ENCODE data around the gene CCR7.

The CCR7 gene

DNA sequence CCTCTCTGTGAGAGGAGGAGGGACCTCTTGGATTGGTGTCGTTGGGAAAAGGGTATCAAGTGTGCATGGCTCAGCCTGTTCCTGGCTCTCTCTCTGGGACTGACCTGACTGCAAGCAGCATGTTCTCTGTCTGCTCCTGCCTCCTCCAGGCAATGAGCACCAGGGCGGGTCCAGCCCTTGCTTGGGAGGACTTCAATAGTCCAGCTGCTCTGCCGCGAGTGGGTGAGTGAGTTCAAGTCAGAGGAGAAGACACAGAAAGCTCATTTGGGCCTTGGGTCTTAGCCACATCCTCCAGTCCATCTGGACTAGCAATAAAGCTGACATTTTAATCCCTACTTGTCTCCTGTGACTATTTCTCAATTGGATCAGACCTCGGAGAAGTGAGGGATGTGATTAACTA lies 38.6 kb downstream of the CCR7 start:
- no peak overlapping the region for H3K4me3 ChIP-seq (ENCODE audit: low read depth, low read length)
- DNase-seq (ENCODE audit: low read depth, low spot score), result no peak
- POLR2A ChIA-PET, result no interaction called here
- CTCF ChIA-PET, result interaction anchor here (2.6 to 2.9 kb wide), 2 partner anchors 9 to 50 kb away, joined by 12 to 15 read pairs; no protein-coding TSS in a partner anchor
- TF ChIP-seq, protein P1, sequence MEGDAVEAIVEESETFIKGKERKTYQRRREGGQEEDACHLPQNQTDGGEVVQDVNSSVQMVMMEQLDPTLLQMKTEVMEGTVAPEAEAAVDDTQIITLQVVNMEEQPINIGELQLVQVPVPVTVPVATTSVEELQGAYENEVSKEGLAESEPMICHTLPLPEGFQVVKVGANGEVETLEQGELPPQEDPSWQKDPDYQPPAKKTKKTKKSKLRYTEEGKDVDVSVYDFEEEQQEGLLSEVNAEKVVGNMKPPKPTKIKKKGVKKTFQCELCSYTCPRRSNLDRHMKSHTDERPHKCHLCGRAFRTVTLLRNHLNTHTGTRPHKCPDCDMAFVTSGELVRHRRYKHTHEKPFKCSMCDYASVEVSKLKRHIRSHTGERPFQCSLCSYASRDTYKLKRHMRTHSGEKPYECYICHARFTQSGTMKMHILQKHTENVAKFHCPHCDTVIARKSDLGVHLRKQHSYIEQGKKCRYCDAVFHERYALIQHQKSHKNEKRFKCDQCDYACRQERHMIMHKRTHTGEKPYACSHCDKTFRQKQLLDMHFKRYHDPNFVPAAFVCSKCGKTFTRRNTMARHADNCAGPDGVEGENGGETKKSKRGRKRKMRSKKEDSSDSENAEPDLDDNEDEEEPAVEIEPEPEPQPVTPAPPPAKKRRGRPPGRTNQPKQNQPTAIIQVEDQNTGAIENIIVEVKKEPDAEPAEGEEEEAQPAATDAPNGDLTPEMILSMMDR (IDR thresholded peaks at IDR 0.05; ENCODE audit: insufficient read depth, low read length, missing control alignments), result no peak

- TF ChIP-seq, protein P1 (IDR thresholded peaks at IDR 0.05; ENCODE audit: insufficient read depth, low read length, missing control alignments), result no peak
- H3K4me3 ChIP-seq (ENCODE audit: low read depth, low read length), result no peak overlapping the region
- DNase-seq (ENCODE audit: low read depth, low spot score), result no peak
- POLR2A ChIA-PET, result interaction anchor here (0.6 kb wide), 1 partner anchor 27 kb away, joined by 3 read pairs; no protein-coding TSS in a partner anchor
- CTCF ChIA-PET, result interaction anchor here (0.9 to 5.2 kb wide), 5 partner anchors 8 to 85 kb away, joined by 3 to 33 read pairs (median 13); no protein-coding TSS in a partner anchor
These were observed 40.0 kb downstream of the CCR7 start for GRCh38 chr17:40525294-40525693.

DNA sequence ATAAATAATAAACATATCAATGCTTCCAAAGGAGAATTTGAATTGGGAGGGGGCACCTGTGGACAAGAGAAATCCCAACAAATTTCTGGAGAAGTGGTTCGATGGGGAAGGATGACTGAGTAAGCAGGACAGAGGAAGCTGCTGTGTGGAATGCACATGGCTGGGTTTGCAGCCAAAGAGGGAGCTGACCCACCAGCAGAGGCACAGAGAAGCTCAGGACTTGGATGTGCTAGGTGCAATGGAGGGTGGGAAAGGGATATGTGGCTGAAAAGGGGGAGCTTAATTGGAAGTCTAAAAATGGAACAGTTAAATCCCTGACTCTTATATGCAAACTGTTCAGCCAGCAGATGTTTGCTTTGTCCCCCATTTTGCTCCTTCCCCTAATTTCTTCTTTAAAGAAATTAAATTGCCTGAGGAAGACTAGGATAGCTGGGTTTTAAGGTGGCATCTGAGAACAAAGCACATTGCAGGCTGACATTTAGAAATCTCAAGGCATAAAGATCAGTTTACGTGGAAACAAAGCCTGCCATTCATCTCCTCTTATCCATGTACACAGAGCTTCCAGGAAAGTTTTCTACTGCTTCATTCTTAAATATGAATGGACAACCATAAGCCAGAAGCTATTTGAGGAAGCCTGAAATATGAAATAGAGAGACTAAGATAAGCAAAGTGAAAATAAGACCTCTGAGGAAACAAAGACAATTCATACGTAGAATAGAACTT lies 40.9 kb downstream of the CCR7 start:
- TF ChIP-seq, protein P1 (IDR thresholded peaks at IDR 0.05; ENCODE audit: insufficient read depth, low read length, missing control alignments), result no peak
- POLR2A ChIA-PET, result interaction anchor here (0.6 kb wide), 1 partner anchor 1169 kb away, joined by 4 read pairs; no protein-coding TSS in a partner anchor
- no peak for DNase-seq (ENCODE audit: low read depth, low spot score)
- CTCF ChIA-PET, result interaction anchor here (0.9 to 5.2 kb wide), 5 partner anchors 8 to 169 kb away, joined by 4 to 33 read pairs (median 8); no protein-coding TSS in a partner anchor
- H3K4me3 ChIP-seq (ENCODE audit: low read depth, low read length), result no peak overlapping the region

GRCh38 chr17:40522961-40523310 lies 42.3 kb downstream of the CCR7 start:
- ChIA-PET CTCF (interaction anchor here (0.7 to 5.2 kb wide), 5 partner anchors 10 to 123 kb away, joined by 3 to 33 read pairs (median 4); no protein-coding TSS in a partner anchor), POLR2A (interaction anchor here (0.7 to 2.4 kb wide), 2 partner anchors 26 to 37 kb away, joined by 3 to 13 read pairs; no protein-coding TSS in a partner anchor)
- TF ChIP-seq, protein P1 (IDR thresholded peaks at IDR 0.05; ENCODE audit: insufficient read depth, low read length, missing control alignments), result no peak
- DNase-seq (ENCODE audit: low read depth, low spot score), result no peak
- no peak overlapping the region for H3K4me3 ChIP-seq (ENCODE audit: low read depth, low read length)

- no peak for DNase-seq (ENCODE audit: low read depth, low spot score)
- CTCF ChIA-PET, result interaction anchor here (0.6 to 5.2 kb wide), 6 partner anchors 10 to 237 kb away, joined by 3 to 33 read pairs (median 4); no protein-coding TSS in a partner anchor
- TF ChIP-seq, protein P1 (IDR thresholded peaks at IDR 0.05; ENCODE audit: insufficient read depth, low read length, missing control alignments), result no peak
- no peak overlapping the region for H3K4me3 ChIP-seq (ENCODE audit: low read depth, low read length)
- POLR2A ChIA-PET, result interaction anchor here (0.7 to 2.4 kb wide), 2 partner anchors 26 to 36 kb away, joined by 3 to 13 read pairs; no protein-coding TSS in a partner anchor
These were observed 42.9 kb downstream of the CCR7 start for GRCh38 chr17:40522250-40522960.

Measured in AG04449 (cell line).